IMR-90 (cell line): ENCODE results near the gene SSNA1.

Experiments
- CEBPB ChIP-seq: IDR thresholded peaks from 2 replicates; pipeline ENCODE4 v1.6.1; 2012; ENCODE audit warnings: low read depth, low read length, improper control_type of control experiment
- MAFK ChIP-seq: IDR thresholded peaks from 2 replicates; pipeline ENCODE4 v1.6.1; 2012; ENCODE audit warnings: low read depth, low read length, improper control_type of control experiment
- MXI1 ChIP-seq: IDR thresholded peaks from 2 replicates; pipeline ENCODE4 v1.6.1; 2012; ENCODE audit warnings: low read depth, mild to moderate bottlenecking, low read length, moderate library complexity, borderline replicate concordance
- POLR2A ChIP-seq: IDR thresholded peaks from 2 replicates; pipeline ENCODE4 v1.6.1; 2012; ENCODE audit warnings: mild to moderate bottlenecking, low read depth, low read length
- RAD21 ChIP-seq: IDR thresholded peaks from 2 replicates; pipeline ENCODE4 v1.6.1; 2012; ENCODE audit warnings: low read length, improper control_type of control experiment
- RFX5 ChIP-seq: IDR thresholded peaks from 2 replicates; pipeline ENCODE4 v1.8.0; 2012; ENCODE audit warnings: low read depth, mild to moderate bottlenecking, low read length, moderate library complexity
- TF ChIP-seq, protein P1 (sequence below): conservative IDR thresholded peaks from 2 replicates; pipeline ENCODE4 v1.5.1; 2012; ENCODE audit warnings: mild to moderate bottlenecking, low read depth, low read length, improper control_type of control experiment
- TF ChIP-seq, protein P2 (sequence below): fragments of 150-350 bp; IDR thresholded peaks from 2 replicates; pipeline ENCODE4 v1.6.1; 2017; ENCODE audit warnings: mild to moderate bottlenecking, antibody characterized with exemption, low read length, low read depth

DNA sequence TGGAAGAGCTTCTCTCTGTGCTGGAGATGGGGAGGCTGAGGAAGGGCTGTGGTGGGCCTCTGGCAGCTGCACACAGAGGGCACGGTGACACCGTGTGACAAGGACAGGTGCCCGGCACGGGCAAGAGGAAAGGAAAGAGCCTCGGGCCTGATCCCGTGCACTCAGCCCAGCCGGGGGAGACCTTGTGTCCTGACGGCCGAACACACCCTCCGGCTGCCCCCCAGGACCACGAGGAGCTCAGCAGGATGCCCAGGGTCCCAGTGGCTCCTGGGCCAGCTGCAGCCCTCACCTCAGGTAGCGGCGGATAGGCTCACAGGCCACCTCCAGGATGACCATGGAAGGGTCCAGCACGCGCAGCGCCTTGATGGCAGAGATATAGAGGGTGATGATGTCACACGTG, 5.6 kb upstream of the SSNA1 start:
- TF ChIP-seq POLR2A (no peak), RAD21 (no peak), MAFK (no peak), RFX5 (no peak), MXI1 (no peak), CEBPB (no peak)
- TF ChIP-seq, protein P1, sequence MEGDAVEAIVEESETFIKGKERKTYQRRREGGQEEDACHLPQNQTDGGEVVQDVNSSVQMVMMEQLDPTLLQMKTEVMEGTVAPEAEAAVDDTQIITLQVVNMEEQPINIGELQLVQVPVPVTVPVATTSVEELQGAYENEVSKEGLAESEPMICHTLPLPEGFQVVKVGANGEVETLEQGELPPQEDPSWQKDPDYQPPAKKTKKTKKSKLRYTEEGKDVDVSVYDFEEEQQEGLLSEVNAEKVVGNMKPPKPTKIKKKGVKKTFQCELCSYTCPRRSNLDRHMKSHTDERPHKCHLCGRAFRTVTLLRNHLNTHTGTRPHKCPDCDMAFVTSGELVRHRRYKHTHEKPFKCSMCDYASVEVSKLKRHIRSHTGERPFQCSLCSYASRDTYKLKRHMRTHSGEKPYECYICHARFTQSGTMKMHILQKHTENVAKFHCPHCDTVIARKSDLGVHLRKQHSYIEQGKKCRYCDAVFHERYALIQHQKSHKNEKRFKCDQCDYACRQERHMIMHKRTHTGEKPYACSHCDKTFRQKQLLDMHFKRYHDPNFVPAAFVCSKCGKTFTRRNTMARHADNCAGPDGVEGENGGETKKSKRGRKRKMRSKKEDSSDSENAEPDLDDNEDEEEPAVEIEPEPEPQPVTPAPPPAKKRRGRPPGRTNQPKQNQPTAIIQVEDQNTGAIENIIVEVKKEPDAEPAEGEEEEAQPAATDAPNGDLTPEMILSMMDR, result no peak
- TF ChIP-seq, protein P2, sequence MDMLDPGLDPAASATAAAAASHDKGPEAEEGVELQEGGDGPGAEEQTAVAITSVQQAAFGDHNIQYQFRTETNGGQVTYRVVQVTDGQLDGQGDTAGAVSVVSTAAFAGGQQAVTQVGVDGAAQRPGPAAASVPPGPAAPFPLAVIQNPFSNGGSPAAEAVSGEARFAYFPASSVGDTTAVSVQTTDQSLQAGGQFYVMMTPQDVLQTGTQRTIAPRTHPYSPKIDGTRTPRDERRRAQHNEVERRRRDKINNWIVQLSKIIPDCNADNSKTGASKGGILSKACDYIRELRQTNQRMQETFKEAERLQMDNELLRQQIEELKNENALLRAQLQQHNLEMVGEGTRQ, result no peak
